NCI-H2196 (cell line): ENCODE data around the gene POLN.

Experiments used
- DNase-seq: peaks from one replicate; lab custom pipeline; 2025; ENCODE audit not compliant: unreplicated experiment; lab: John Stamatoyannopoulos, UW

POLN gene

DNA sequence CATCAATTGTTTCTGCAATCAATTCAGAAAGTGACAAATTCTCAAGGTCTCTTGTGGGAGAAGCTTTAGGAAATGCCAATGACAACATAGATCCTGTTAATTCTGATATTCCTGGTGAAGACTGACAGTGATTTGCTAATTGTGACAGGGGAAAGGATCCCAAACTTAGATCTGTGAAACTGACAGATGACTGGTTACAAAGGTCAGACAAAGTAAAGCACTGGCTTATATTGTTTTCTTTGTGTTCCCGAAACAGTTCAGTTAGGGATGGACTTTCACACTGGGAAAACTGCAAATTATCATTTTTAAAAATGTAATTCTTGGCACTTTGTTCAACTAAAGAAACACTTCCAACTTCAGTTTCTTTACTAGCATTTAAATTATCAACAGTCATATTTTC lies 152.7 kb downstream of the POLN start:
- DNase-seq: no peak

- no peak for DNase-seq
Measured at GRCh38 chr4:2087170-2087569, 154.8 kb downstream of the POLN start.

DNA sequence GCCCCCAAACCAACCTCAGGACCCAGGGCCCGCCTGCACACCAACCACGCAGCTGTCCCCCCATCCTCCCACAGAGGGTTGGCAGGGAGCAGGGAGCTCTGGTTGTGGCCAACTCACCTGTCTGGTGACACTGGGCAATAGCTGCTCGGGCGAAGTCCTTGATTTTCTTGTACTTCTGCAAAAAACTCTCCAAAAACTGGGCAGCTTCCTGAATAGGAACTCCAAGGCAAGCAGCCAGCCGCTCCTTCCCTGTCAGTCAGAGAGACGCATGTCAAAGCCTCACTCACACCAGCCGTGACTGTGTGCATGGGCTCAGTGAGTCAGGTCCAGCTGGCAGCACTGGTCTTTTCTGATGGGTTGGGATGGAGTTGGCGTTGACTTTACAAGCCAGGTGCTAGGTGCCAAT lies 156.4 kb downstream of the POLN start:
- no peak for DNase-seq

DNA sequence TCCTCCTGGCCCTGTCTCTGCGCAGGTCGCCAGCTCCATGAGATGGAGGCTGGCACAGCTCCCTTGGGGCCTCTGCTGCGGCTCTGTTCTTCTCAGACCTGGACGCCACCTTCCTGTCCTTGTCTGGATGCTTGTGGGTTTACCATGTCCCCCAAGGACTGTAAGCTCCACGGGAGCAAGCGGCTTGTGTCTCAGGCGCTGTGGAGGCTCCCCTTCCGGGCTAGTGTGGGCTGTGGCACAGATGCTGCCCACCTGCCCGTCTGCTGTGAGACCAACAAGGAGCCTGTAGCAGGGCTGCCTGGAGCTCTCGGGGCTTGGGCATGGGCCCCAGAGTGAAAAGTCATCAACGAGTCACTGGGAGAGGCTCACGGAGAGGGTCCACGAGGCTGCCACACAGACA lies 157.6 kb downstream of the POLN start:
- DNase-seq: no peak

GRCh38 chr4:2083826-2084160 lies 158.1 kb downstream of the POLN start:
- no peak for DNase-seq

GRCh38 chr4:2083116-2083825 lies 158.7 kb downstream of the POLN start:
- no peak for DNase-seq

DNA sequence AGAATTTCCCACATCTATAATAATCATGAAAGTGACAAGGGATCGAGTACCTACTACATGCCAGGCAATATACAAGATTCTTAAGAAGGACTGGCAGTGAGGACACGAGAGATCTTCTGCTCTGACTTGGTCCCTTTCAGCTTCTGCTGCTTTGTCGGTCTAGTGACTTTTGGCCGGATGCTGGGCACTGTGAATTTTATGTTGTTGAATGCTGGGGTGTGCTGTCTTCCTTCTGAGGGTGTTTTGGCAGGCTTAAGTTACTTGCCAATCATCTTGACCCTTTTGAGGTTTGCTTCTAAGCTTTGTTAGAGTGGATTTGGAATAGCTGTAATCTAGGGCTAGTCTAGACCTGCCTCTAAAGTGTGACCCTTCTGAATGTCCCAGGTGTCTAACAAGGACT lies 159.3 kb downstream of the POLN start:
- no peak for DNase-seq

DNA sequence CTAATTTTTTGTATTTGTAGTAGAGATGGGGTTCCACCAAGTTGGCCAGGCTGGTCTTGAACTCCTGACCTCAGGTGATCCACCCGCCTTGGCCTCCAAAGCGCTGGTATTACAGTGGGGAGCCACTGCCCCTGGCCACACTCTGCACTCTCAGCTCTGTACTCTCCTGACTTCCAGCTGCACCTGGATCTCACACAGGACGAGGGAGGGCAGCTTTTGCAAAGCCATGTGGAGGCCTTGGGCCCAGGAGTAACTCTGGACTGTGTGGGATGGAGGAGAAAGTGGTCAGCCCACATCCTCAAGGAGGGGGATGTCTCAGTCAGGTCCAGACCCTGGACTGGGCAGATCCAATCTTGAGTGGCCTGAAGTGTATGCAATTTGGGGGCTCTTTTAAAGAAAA lies 159.8 kb downstream of the POLN start:
- no peak for DNase-seq

GRCh38 chr4:2081540-2081939 lies 160.4 kb downstream of the POLN start:
- DNase-seq: no peak

- DNase-seq: no peak
Measured at GRCh38 chr4:2080429-2081300, 161.3 kb downstream of the POLN start.

GRCh38 chr4:2079926-2080325 lies 162.0 kb downstream of the POLN start:
- DNase-seq: no peak

DNA sequence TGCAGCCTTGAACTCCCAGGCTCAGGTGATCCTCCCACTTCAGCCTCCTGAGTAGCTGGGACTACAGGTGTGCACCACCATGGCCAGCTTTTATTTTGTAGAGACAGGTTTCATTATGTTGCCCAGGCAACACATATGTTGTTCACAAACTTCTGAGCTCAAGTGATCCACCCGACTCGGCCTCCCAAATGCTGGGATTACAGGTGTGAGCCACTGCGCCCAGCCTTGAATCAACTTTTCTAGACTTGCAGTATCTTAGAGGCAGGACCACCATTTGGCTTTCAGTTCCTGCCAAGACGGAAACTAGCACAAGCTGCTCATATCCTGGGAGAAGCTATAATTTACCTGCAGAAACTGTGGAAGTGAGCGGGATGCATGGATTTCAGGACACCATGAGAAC lies 162.9 kb downstream of the POLN start:
- DNase-seq: no peak

DNA sequence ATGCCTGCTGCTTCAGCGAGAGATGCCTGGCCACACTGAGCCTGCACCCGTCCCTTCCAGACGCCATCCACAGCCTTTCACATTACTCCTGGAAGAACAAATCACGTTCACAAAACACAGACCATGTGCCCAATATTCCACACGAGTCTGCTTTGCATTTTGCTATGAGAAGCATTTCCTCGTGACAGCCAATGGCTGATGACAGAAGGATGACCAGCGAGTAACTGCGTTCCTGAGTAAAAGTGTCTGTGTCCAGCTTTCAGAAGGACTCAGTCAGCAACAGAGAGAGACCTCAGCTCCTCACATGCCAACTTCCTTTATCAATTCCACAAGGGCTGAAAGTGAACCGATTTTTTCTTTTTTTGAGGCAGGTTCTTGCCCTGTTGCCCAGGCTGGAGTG lies 163.3 kb downstream of the POLN start:
- DNase-seq: no peak

- no peak for DNase-seq
Measured at GRCh38 chr4:2077537-2078460, 164.1 kb downstream of the POLN start.

DNA sequence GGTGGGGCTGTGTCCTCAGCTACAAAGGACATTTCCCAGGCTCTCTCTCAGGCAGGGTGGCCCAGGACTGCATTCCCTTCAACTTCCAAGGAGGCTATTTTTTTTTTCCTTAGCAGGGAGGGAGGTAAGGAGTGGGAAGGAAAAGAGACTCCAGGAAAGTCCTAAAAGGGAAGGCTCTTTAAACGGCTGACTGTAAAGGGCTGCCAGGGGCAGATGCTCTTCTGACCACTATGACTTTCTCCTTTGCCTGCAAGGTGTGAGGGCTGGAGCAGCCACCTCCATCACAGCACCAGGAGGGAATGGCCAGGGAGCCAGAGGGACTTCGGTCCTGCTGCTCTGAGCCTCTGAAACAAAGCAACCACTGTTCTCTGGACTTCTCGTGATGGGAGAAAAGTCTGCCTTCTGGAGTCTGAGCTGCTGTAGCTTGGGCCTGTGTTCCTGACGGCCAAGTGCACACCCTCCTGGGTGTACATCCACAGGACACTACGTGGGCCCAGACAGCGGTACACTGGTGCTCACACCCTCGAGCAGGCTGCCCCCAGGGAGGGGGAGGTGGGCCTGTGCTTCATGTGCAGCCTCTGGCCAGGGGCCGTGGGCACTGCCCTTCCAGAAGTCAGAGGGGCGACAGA lies 164.9 kb downstream of the POLN start:
- DNase-seq: no peak

- DNase-seq: no peak
Measured at GRCh38 chr4:2075987-2076907, 165.7 kb downstream of the POLN start.

GRCh38 chr4:2075171-2075986 lies 166.5 kb downstream of the POLN start:
- no peak for DNase-seq

- DNase-seq: no peak
Measured at GRCh38 chr4:2074588-2074987, 167.3 kb downstream of the POLN start.

- DNase-seq: no peak
Measured at GRCh38 chr4:2073808-2074481, 168.0 kb downstream of the POLN start.
